ENCODE results near the gene CAPNS2. TPM values are rescaled to one million over a fixed set of nuclear protein-coding genes. Genes with fewer than 3 reads are reported as not detected.

The CAPNS2 gene
- total RNA-seq, 1 donor from 2014 or later = not detected

GRCh38 chr16:55563797-55564196 lies 2.7 kb upstream of the CAPNS2 start:
- no peak overlapping the region for H3K27ac Mint-ChIP-seq
- no peaks in the 10 kb centered on the region for H3K27me3 Mint-ChIP-seq
- DNase-seq (ENCODE audit: low spot score, unreplicated experiment) = no peak
- no peak for TF ChIP-seq CTCF (IDR thresholded peaks at IDR 0.05; ENCODE audit: unreplicated experiment)
- H3K4me3 Mint-ChIP-seq (ENCODE audit: low read depth) = no peak overlapping the region
- peaks cover 2% of the 10 kb centered on the region for H3K36me3 Mint-ChIP-seq (ENCODE audit: insufficient read depth)
- H3K9me3 Mint-ChIP-seq (ENCODE audit: low read depth) = no peaks in the 10 kb centered on the region
- H3K4me1 Mint-ChIP-seq (ENCODE audit: low read depth) = no peaks in the 10 kb centered on the region

DNA sequence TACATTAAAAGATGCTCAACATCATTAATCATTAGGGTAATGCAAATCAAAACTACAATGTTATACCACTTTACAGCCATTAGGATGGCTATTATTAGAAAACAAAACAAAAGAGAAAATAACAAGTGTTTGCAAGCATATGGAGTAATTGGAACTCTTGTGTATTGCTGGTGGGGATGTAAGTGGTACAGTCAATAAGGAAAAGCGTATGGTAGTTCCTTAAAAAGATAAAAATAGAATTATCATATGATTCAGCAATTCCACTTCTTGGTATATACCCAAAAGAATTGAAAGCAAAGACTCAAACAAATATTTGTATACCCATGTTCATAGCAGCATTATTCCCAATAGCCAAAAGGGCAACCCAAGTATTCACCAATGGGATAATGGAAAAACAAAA lies 1.4 kb upstream of the CAPNS2 start:
- H3K9me3 Mint-ChIP-seq (ENCODE audit: low read depth) = no peaks in the 10 kb centered on the region

DNA sequence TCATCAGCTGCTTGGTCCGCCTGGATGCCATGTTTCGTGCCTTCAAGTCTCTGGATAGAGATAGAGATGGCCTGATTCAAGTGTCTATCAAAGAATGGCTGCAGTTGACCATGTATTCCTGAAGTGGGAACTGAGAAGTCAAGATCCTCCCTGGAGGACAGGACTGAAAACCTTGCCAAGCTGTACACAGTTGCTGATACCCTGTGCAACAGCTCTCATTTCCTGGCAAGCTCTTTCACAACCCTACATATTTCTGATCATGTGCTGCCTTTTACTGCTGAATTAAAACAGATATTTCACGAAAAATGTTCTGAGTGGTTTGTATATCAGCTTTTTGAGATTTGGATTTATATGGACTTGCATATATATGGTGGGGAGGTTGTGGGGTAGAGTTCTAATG lies 898 bp downstream of the CAPNS2 start:
- Mint-ChIP-seq H3K36me3 (ENCODE audit: insufficient read depth) (peaks cover 2% of the 10 kb centered on the region), H3K27ac (no peak overlapping the region), H3K4me3 (ENCODE audit: low read depth) (no peak overlapping the region), H3K4me1 (ENCODE audit: low read depth) (no peaks in the 10 kb centered on the region), H3K27me3 (no peaks in the 10 kb centered on the region), H3K9me3 (ENCODE audit: low read depth) (no peaks in the 10 kb centered on the region)
- DNase-seq (ENCODE audit: low spot score, unreplicated experiment) = no peak
- no peak for TF ChIP-seq CTCF (IDR thresholded peaks at IDR 0.05; ENCODE audit: unreplicated experiment)

More for the DNA sequence above, 1.4 kb upstream of the CAPNS2 start:
- no peak for TF ChIP-seq CTCF (IDR thresholded peaks at IDR 0.05; ENCODE audit: unreplicated experiment)
- Mint-ChIP-seq H3K27ac (no peak overlapping the region), H3K36me3 (ENCODE audit: insufficient read depth) (peaks cover 2% of the 10 kb centered on the region), H3K4me3 (ENCODE audit: low read depth) (no peak overlapping the region), H3K27me3 (no peaks in the 10 kb centered on the region), H3K4me1 (ENCODE audit: low read depth) (no peaks in the 10 kb centered on the region)
- DNase-seq (ENCODE audit: low spot score, unreplicated experiment) = no peak

- peaks cover 2% of the 10 kb centered on the region for H3K36me3 Mint-ChIP-seq (ENCODE audit: insufficient read depth)
- no peak for TF ChIP-seq CTCF (IDR thresholded peaks at IDR 0.05; ENCODE audit: unreplicated experiment)
Measured at GRCh38 chr16:55568207-55568606, 1.7 kb downstream of the CAPNS2 start.

DNA sequence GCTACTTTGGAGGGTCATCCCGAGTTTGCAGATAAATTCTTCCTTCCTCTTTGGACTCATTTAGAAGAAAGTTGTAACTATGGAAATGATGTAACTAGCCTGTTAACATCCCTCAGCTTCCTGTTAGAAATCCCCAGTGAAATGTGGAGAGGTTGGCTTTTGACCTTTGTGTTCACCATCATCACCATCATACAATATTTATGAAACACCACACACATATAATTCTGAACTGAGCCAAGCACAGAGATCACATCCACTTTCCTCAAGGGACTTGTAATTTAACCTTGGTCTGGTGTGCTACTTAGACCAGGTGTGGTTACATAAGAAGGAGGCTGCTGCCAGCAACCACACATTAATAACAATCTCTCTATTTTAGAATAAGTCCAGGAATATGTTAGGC lies 2.5 kb downstream of the CAPNS2 start:
- Mint-ChIP-seq H3K4me1 (ENCODE audit: low read depth) (no peaks in the 10 kb centered on the region), H3K27me3 (no peaks in the 10 kb centered on the region), H3K27ac (no peak overlapping the region), H3K4me3 (ENCODE audit: low read depth) (no peak overlapping the region), H3K9me3 (ENCODE audit: low read depth) (no peaks in the 10 kb centered on the region), H3K36me3 (ENCODE audit: insufficient read depth) (peaks cover 2% of the 10 kb centered on the region)
- no peak for DNase-seq (ENCODE audit: low spot score, unreplicated experiment)
- TF ChIP-seq CTCF (IDR thresholded peaks at IDR 0.05; ENCODE audit: unreplicated experiment) = no peak

More at GRCh38 chr16:55568207-55568606, 1.7 kb downstream of the CAPNS2 start:
- Mint-ChIP-seq H3K4me1 (ENCODE audit: low read depth) (no peaks in the 10 kb centered on the region), H3K27ac (no peak overlapping the region), H3K4me3 (ENCODE audit: low read depth) (no peak overlapping the region), H3K27me3 (no peaks in the 10 kb centered on the region), H3K9me3 (ENCODE audit: low read depth) (no peaks in the 10 kb centered on the region)
- DNase-seq (ENCODE audit: low spot score, unreplicated experiment) = no peak
